Cortex of kidney (tissue), 1 donor: ENCODE results near the gene LRRC27.

Source experiments
- DNase-seq: peaks from one replicate; lab custom pipeline; 2025; lab: John Stamatoyannopoulos, UW

LRRC27 gene

GRCh38 chr10:132390921-132391675 lies 59.1 kb downstream of the LRRC27 start:
- no peak for DNase-seq

- DNase-seq, result no peak
Observed at GRCh38 chr10:132391676-132392020, 59.7 kb downstream of the LRRC27 start.

GRCh38 chr10:132392184-132392800 lies 60.3 kb downstream of the LRRC27 start:
- DNase-seq, result no peak

GRCh38 chr10:132392811-132393694 lies 61.1 kb downstream of the LRRC27 start:
- no peak for DNase-seq

- DNase-seq, result no peak
Observed at GRCh38 chr10:132393695-132394181, 61.7 kb downstream of the LRRC27 start.

GRCh38 chr10:132394201-132394811 lies 62.3 kb downstream of the LRRC27 start:
- DNase-seq, result no peak

- no peak for DNase-seq
Observed at GRCh38 chr10:132394936-132395703, 63.1 kb downstream of the LRRC27 start.

GRCh38 chr10:132395704-132396493 lies 63.9 kb downstream of the LRRC27 start:
- no peak for DNase-seq

- DNase-seq, result no peak
Observed at GRCh38 chr10:132396494-132397035, 64.6 kb downstream of the LRRC27 start.

GRCh38 chr10:132397036-132397541 lies 65.1 kb downstream of the LRRC27 start, which contains the start of gene PWWP2B:
TSS of gene PWWP2B (plus strand) at chr10:132397200. CDS start at chr10:132397227, 27 bp downstream.
- DNase-seq, result no peak

GRCh38 chr10:132397671-132398565 lies 65.9 kb downstream of the LRRC27 start:
- DNase-seq, result no peak

- no peak for DNase-seq
Observed at GRCh38 chr10:132398566-132398991, 66.6 kb downstream of the LRRC27 start.

GRCh38 chr10:132399117-132400035 lies 67.4 kb downstream of the LRRC27 start:
- no peak for DNase-seq

GRCh38 chr10:132400041-132400546 lies 68.1 kb downstream of the LRRC27 start:
- no peak for DNase-seq

- DNase-seq, result no peak
Observed at GRCh38 chr10:132400547-132401151, 68.7 kb downstream of the LRRC27 start.

GRCh38 chr10:132401401-132402118 lies 69.6 kb downstream of the LRRC27 start:
- DNase-seq, result no peak
